ENCODE data around the gene SEPTIN10. TPM values are rescaled to one million over a fixed set of nuclear protein-coding genes. Genes with fewer than 3 reads are reported as not detected.

SEPTIN10 gene
- total RNA-seq, 1 experiment from 2014 or later, result 113 TPM

- Histone ChIP-seq H3K4me3 (replicated peaks in 1 of 2; ENCODE audit: low read depth in 1 of 2, low read length in 2 of 2) (no peak overlapping the region), H3K9ac (ENCODE audit: low read length) (no peak overlapping the region), H3K9me3 (ENCODE audit: control insufficient read depth in 1 of 2, insufficient read depth in 1 of 2, low read depth in 1 of 2, low read length in 2 of 2) (no peaks in the 10 kb centered on the region), H3K27ac (ENCODE audit: low read depth, low read length) (no peak overlapping the region), H3K79me2 (ENCODE audit: insufficient read depth, low read length) (no peaks in the 10 kb centered on the region), H4K20me1 (ENCODE audit: insufficient read depth) (no peaks in the 10 kb centered on the region), H3K27me3 (ENCODE audit: insufficient read depth, low read length) (no peaks in the 10 kb centered on the region), H3K4me1 (ENCODE audit: control insufficient read depth in 1 of 2, insufficient read depth in 2 of 2, low read length in 2 of 2) (peaks cover 2 to 18% of the 10 kb centered on the region in 2 experiments; a peak in 3 of 4 replicates), H3K9me2 (ENCODE audit: insufficient read depth) (no peaks in the 10 kb centered on the region), H2AFZ (ENCODE audit: low read depth, low read length, poor library complexity, severe bottlenecking) (no peak overlapping the region), H3K4me2 (ENCODE audit: low read length) (no peak overlapping the region), H3K36me3 (ENCODE audit: control insufficient read depth in 1 of 2, insufficient read depth in 2 of 2, low read length in 2 of 2) (no peaks in the 10 kb centered on the region)
- ATAC-seq (no peak), DNase-seq (ENCODE audit: low read depth, low spot score) (no peak)
- TF ChIP-seq CEBPB (IDR thresholded peaks at IDR 0.05; ENCODE audit: low read depth), result no peak
- no peak for TF ChIP-seq POLR2A (IDR thresholded peaks at IDR 0.05; ENCODE audit: borderline replicate concordance, extremely low read depth, insufficient read depth, insufficient read length)
- no peak for TF ChIP-seq YY1 (IDR thresholded peaks at IDR 0.05; ENCODE audit: extremely low read depth, insufficient replicate concordance, low read depth, low read length)
- TF ChIP-seq SP1 (IDR thresholded peaks at IDR 0.05; ENCODE audit: low read depth), result no peak
- TF ChIP-seq, protein P1, sequence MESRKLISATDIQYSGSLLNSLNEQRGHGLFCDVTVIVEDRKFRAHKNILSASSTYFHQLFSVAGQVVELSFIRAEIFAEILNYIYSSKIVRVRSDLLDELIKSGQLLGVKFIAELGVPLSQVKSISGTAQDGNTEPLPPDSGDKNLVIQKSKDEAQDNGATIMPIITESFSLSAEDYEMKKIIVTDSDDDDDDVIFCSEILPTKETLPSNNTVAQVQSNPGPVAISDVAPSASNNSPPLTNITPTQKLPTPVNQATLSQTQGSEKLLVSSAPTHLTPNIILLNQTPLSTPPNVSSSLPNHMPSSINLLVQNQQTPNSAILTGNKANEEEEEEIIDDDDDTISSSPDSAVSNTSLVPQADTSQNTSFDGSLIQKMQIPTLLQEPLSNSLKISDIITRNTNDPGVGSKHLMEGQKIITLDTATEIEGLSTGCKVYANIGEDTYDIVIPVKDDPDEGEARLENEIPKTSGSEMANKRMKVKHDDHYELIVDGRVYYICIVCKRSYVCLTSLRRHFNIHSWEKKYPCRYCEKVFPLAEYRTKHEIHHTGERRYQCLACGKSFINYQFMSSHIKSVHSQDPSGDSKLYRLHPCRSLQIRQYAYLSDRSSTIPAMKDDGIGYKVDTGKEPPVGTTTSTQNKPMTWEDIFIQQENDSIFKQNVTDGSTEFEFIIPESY (IDR thresholded peaks at IDR 0.05; ENCODE audit: extremely low read depth, insufficient replicate concordance, low read length), result no peak
- TF ChIP-seq ZFX (IDR thresholded peaks at IDR 0.05), result no peak
- no peak for TF ChIP-seq RAD21 (IDR thresholded peaks at IDR 0.05; ENCODE audit: low read depth)
- no peak for TF ChIP-seq TCF7L2 (IDR thresholded peaks at IDR 0.05; ENCODE audit: borderline replicate concordance, extremely low read depth, insufficient read depth, insufficient read length)
- TF ChIP-seq CBX3 (IDR thresholded peaks at IDR 0.05; ENCODE audit: low read depth), result no peak
- no peak for TF ChIP-seq EZH2phosphoT487 (IDR thresholded peaks at IDR 0.05; ENCODE audit: borderline replicate concordance)
- TF ChIP-seq EZH2 (IDR thresholded peaks at IDR 0.05), result no peak
- TF ChIP-seq SRF (IDR thresholded peaks at IDR 0.05; ENCODE audit: low read depth), result no peak
- TF ChIP-seq EGR1 (IDR thresholded peaks at IDR 0.05; ENCODE audit: low read depth), result no peak
- no peak for TF ChIP-seq REST (IDR thresholded peaks at IDR 0.05; ENCODE audit: low read depth)
- TF ChIP-seq FOSL1 (IDR thresholded peaks at IDR 0.05; ENCODE audit: low read depth), result no peak
- no peak for TF ChIP-seq POLR2AphosphoS5 (IDR thresholded peaks at IDR 0.05; ENCODE audit: low read depth, low read length)
- no peak for TF ChIP-seq ZNF274 (IDR thresholded peaks at IDR 0.05; ENCODE audit: low read depth, low read length)
- POLR2A ChIA-PET, result no interaction called here
- CTCF ChIA-PET, result no interaction called here
- BruUV-seq (replicated peaks), result no TSS peak
- intact Hi-C loops (cut with micrococcal nuclease), result no loop called here
- RAD21 ChIA-PET (ENCODE audit: low non-redundant PET in 1 of 2, low total read pairs in 2 of 2, uncharacterized antibody in 2 of 2, unreplicated experiment in 2 of 2), result no interaction called here
Observed at GRCh38 chr2:109649736-109650695, 36.2 kb upstream of the SEPTIN10 start.
